ENCODE measurements around the gene INTS1.

GRCh38 chr7:1486571-1486970, 17.6 kb downstream of the INTS1 start:
- TF ChIP-seq, protein P1, sequence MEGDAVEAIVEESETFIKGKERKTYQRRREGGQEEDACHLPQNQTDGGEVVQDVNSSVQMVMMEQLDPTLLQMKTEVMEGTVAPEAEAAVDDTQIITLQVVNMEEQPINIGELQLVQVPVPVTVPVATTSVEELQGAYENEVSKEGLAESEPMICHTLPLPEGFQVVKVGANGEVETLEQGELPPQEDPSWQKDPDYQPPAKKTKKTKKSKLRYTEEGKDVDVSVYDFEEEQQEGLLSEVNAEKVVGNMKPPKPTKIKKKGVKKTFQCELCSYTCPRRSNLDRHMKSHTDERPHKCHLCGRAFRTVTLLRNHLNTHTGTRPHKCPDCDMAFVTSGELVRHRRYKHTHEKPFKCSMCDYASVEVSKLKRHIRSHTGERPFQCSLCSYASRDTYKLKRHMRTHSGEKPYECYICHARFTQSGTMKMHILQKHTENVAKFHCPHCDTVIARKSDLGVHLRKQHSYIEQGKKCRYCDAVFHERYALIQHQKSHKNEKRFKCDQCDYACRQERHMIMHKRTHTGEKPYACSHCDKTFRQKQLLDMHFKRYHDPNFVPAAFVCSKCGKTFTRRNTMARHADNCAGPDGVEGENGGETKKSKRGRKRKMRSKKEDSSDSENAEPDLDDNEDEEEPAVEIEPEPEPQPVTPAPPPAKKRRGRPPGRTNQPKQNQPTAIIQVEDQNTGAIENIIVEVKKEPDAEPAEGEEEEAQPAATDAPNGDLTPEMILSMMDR (IDR thresholded peaks at IDR 0.05; ENCODE audit: insufficient read depth, low read depth, low read length) = no peak
- TF ChIP-seq EZH2 (IDR thresholded peaks at IDR 0.05; ENCODE audit: insufficient read depth, low read length) = no peak
